Fibroblast of lung (primary cell): ENCODE results near the gene ARX. TPM values are rescaled to one million over a fixed set of nuclear protein-coding genes. Genes with fewer than 3 reads are reported as not detected.
A peak's percentile ranks its signal among the peaks of the same experiment; 100 is the strongest.

Experiments
- DNase-seq, 2 donors: peaks; one replicate each; pipeline versions ENCODE4 v3.0.0 to v3.0.0-alpha.2; 2010; ENCODE audit warnings: low read depth in 2 of 2
- H2AFZ ChIP-seq: 2 replicates; pipeline ENCODE4 v1.5.1; 2012; ENCODE audit warnings: low read length, control low read depth, inconsistent platforms
- H3K27ac ChIP-seq: 2 replicates; pipeline ENCODE4 v1.5.1; 2011; ENCODE audit warnings: low read length, control low read depth; ENCODE audit not compliant: insufficient read depth
- H3K27me3 ChIP-seq: 2 replicates; pipeline ENCODE4 v1.5.1; 2011; ENCODE audit warnings: mild to moderate bottlenecking, low read length; ENCODE audit not compliant: control insufficient read depth, insufficient read depth
- H3K36me3 ChIP-seq: 2 replicates; pipeline ENCODE4 v1.5.1; 2011; ENCODE audit warnings: low read length; ENCODE audit not compliant: control insufficient read depth, insufficient read depth
- H3K4me1 ChIP-seq: 2 replicates; pipeline ENCODE4 v1.5.1; 2011; ENCODE audit warnings: low read length; ENCODE audit not compliant: control insufficient read depth, insufficient read depth; ENCODE audit errors: extremely low read depth
- H3K4me2 ChIP-seq: 2 replicates; pipeline ENCODE4 v1.5.1; 2011; ENCODE audit warnings: low read length, control low read depth; ENCODE audit not compliant: insufficient read depth; ENCODE audit errors: extremely low read depth
- H3K4me3 ChIP-seq, 4 experiments: fragments of 200-600 bp in 1 of 4; sonication (generic) in 1 of 4; replicated peaks in 1 of 4; 2 replicates each; pipeline ENCODE4 v1.5.1; 2011 to 2016; ENCODE audit warnings: low read length in 4 of 4, low read depth in 3 of 4, mild to moderate bottlenecking in 3 of 4, control low read depth in 2 of 4, inconsistent platforms in 1 of 4, mixed read lengths in 1 of 4; ENCODE audit not compliant: insufficient read depth in 1 of 4; ENCODE audit errors: control extremely low read depth in 1 of 4
- H3K79me2 ChIP-seq: 2 replicates; pipeline ENCODE4 v1.5.1; 2012; ENCODE audit warnings: mild to moderate bottlenecking, low read length, inconsistent platforms; ENCODE audit not compliant: control insufficient read depth, insufficient read depth
- H3K9ac ChIP-seq: 2 replicates; pipeline ENCODE4 v1.5.1; 2011; ENCODE audit warnings: mild to moderate bottlenecking, low read length, control low read depth; ENCODE audit not compliant: insufficient read depth
- H3K9me3 ChIP-seq: 2 replicates; pipeline ENCODE4 v1.5.1; 2012; ENCODE audit warnings: low read depth, low read length; ENCODE audit not compliant: control insufficient read depth, insufficient read depth
- H4K20me1 ChIP-seq: 2 replicates; pipeline ENCODE4 v1.5.1; 2011; ENCODE audit warnings: low read length; ENCODE audit not compliant: control insufficient read depth, insufficient read depth; ENCODE audit errors: extremely low read depth
- CTCF ChIP-seq, 2 donors: IDR thresholded peaks in 1 of 2; conservative IDR thresholded peaks in 1 of 2; 1 replicate in 1 of 2; 2 replicates in 1 of 2; pipeline ENCODE4 v1.5.1; 2011 to 2012; ENCODE audit warnings: low read length in 2 of 2, control low read depth in 1 of 2, inconsistent platforms in 1 of 2, low read depth in 1 of 2, mild to moderate bottlenecking in 1 of 2
- EZH2 ChIP-seq: IDR thresholded peaks from 2 replicates; pipeline ENCODE4 v1.5.1; 2012; ENCODE audit warnings: low read length, control low read depth, mild to moderate bottlenecking; ENCODE audit errors: missing control alignments
- polyA minus RNA-seq: library from RNA; depleted of rRNA, polyadenylated mRNA; stranded (reverse); fragments of >200 nt; gene quantifications from 2 replicates; pipeline ENCODE4 v1.2.3, GENCODE V29; 2011; ENCODE audit warnings: low replicate concordance
- polyA plus RNA-seq, 2 donors: library from polyadenylated mRNA; depleted of rRNA in 1 of 2; stranded (reverse) in 1 of 2; unstranded in 1 of 2; fragments of >200 nt; gene quantifications; 2 replicates each; pipeline ENCODE4 v1.2.1, GENCODE V29; 2011 to 2012; ENCODE audit warnings: missing spikeins in 1 of 2
- total RNA-seq: library from RNA; depleted of rRNA; stranded (reverse); fragments of >200 nt; gene quantifications from 2 replicates; pipeline ENCODE4 v1.2.1, GENCODE V29; 2014

The ARX gene
- total RNA-seq: not detected in 2 replicates
- not detected in 2 replicates for polyA plus RNA-seq
- polyA plus RNA-seq (2012): not detected in 2 replicates
- polyA minus RNA-seq: not detected in 2 replicates

DNA sequence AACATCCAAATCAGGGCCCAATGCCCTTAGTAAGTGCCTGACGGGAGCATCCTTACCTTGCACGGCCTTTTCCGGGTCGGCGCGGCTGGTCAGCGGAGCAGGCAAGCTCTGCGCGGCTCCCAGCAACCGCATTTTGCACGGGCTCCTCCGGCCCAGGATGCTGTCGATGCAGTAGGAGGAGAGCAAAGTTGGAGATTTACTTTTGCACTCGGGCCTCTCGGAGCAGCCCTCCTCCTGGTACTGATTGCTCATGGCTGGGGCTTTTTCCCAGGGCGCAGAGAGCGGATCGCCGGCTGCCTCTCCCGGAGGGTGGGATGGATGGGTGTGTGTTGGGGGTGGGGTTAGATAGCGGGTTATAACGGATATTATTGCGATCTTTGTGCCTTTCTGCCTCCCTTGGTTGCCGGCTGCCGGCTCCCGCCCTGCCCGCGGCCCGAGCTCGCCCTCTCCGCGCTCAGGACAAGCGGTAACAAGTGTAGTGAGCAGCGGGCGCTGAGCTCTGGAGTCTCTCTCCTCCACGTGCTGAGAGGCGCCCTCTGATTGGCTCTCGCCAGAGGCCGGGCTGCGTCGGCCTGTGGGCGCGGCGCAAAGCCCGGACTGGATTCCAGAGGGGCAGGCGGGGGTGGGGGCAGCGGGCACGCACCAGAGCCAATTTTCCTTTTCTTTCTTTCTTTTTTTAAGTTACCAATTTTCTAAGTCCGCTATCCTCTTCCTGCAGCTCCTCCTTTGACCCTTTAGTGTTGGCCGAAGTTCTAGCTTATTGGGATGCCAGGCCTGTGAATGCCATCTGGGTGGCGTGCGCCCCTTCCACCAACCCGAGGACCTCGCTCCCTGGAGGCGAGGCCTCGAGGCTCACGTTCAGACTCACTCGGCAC lies at the start of gene ARX:
TSS of gene ARX (minus strand) at position 480 of the 875 bp plus-strand sequence. CDS start at position 252, 228 bp downstream.
- Histone ChIP-seq H3K4me2 (no peak within 1 kb of the TSS), H3K9ac (no peak within 1 kb of the TSS), H3K4me3 (no peak within 1 kb of the TSS), H3K79me2 (no peaks in the 10 kb centered on the region), H4K20me1 (no peaks in the 10 kb centered on the region), H2AFZ (no peak within 1 kb of the TSS), H3K27me3 (peaks cover 63% of the 10 kb centered on the region), H3K9me3 (no peaks in the 10 kb centered on the region), H3K27ac (no peak within 1 kb of the TSS), H3K36me3 (no peaks in the 10 kb centered on the region), H3K4me1 (no peaks in the 10 kb centered on the region)
- peak; percentile 70 for TF ChIP-seq EZH2
- TF ChIP-seq CTCF (conservative IDR thresholded peaks at IDR 0.05 in 1 of 2, IDR thresholded peaks at IDR 0.05 in 1 of 2; ENCODE audit: low read depth in 1 of 2, low read length in 2 of 2): no peak
- DNase-seq: peak; percentile 53 to 61

GRCh38 chrX:25059273-25059672 lies 43.5 kb upstream of the ARX start:
- H3K27me3 ChIP-seq: no peaks in the 10 kb centered on the region
- H3K27ac ChIP-seq: no peak overlapping the region
- no peak overlapping the region for H3K4me2 ChIP-seq
- no peak overlapping the region for H3K4me3 ChIP-seq
- no peaks in the 10 kb centered on the region for H3K9me3 ChIP-seq
- DNase-seq: no peak
- TF ChIP-seq CTCF (conservative IDR thresholded peaks at IDR 0.05 in 1 of 2, IDR thresholded peaks at IDR 0.05 in 1 of 2; ENCODE audit: low read depth in 1 of 2, low read length in 2 of 2): no peak
- TF ChIP-seq EZH2: no peak
- H2AFZ ChIP-seq: no peak overlapping the region
- H3K9ac ChIP-seq: no peak overlapping the region
- H3K36me3 ChIP-seq: no peaks in the 10 kb centered on the region
- no peaks in the 10 kb centered on the region for H3K4me1 ChIP-seq
- no peaks in the 10 kb centered on the region for H3K79me2 ChIP-seq
- no peaks in the 10 kb centered on the region for H4K20me1 ChIP-seq

GRCh38 chrX:25052798-25053534 lies 37.2 kb upstream of the ARX start:
- Histone ChIP-seq H3K9ac (no peak overlapping the region), H3K27ac (no peak overlapping the region), H3K27me3 (no peaks in the 10 kb centered on the region), H3K4me1 (no peaks in the 10 kb centered on the region), H3K79me2 (no peaks in the 10 kb centered on the region), H3K4me3 (no peak overlapping the region), H3K36me3 (no peaks in the 10 kb centered on the region), H4K20me1 (no peaks in the 10 kb centered on the region), H3K9me3 (no peaks in the 10 kb centered on the region), H2AFZ (no peak overlapping the region), H3K4me2 (no peak overlapping the region)
- no peak for DNase-seq
- TF ChIP-seq EZH2: no peak
